C4-2B (cell line): ENCODE measurements around the gene OTOG.
A peak's percentile ranks its signal among the peaks of the same experiment; 100 is the strongest.

Experiments used
- H3K27ac ChIP-seq: fragments of 450-650 bp; 2 replicates; pipeline ENCODE4 v1.5.1; 2017
- ZFX ChIP-seq: fragments of 450-650 bp; IDR thresholded peaks from 2 replicates; pipeline ENCODE4 v1.6.1; 2017
- TF ChIP-seq, protein P1 (sequence below): fragments of 450-650 bp; conservative IDR thresholded peaks from 2 replicates; pipeline ENCODE4 v1.5.1; 2017; ENCODE audit warnings: mild to moderate bottlenecking

Gene OTOG

DNA sequence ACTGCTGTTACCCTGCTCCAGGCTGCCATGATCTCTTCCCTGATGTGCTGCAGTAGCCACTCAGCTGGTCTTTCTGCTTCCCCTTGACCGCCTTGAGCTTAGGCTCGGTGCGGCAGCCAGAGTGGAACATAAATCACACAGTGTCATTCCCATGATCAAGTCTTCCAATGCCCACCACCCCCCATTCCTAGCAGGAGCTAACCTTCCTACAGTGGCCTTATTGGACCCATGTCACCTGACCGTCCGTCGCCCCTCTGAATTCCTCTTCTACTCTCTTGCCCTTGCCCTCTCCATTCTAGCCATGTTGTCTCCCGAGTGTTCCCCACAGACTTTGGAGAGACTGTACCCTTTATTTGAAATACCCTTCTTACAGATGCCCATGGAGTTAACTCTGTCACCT is 43.4 kb downstream of the OTOG start:
- no peak overlapping the region for H3K27ac ChIP-seq
- TF ChIP-seq ZFX = no peak
- TF ChIP-seq, protein P1, sequence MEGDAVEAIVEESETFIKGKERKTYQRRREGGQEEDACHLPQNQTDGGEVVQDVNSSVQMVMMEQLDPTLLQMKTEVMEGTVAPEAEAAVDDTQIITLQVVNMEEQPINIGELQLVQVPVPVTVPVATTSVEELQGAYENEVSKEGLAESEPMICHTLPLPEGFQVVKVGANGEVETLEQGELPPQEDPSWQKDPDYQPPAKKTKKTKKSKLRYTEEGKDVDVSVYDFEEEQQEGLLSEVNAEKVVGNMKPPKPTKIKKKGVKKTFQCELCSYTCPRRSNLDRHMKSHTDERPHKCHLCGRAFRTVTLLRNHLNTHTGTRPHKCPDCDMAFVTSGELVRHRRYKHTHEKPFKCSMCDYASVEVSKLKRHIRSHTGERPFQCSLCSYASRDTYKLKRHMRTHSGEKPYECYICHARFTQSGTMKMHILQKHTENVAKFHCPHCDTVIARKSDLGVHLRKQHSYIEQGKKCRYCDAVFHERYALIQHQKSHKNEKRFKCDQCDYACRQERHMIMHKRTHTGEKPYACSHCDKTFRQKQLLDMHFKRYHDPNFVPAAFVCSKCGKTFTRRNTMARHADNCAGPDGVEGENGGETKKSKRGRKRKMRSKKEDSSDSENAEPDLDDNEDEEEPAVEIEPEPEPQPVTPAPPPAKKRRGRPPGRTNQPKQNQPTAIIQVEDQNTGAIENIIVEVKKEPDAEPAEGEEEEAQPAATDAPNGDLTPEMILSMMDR = no peak

DNA sequence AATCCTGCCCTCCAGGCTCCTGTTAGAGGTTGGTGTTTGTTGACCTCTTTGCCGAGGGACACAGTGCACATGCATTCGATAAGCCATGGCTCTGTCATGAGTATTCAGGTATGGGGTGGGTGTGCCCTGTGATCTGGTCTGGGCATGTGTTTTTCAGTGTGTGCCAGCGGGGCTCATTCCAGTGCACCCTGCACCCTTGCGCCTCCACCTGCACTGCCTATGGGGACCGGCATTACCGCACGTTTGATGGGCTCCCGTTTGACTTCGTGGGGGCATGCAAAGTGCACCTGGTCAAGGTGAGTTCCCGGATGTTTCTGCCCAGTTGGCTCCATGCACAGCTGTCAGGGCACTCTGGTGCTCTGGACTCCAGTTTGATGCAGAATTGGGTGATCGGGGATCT is 44.2 kb downstream of the OTOG start:
- no peak overlapping the region for H3K27ac ChIP-seq
- TF ChIP-seq, protein P1 = no peak
- no peak for TF ChIP-seq ZFX

DNA sequence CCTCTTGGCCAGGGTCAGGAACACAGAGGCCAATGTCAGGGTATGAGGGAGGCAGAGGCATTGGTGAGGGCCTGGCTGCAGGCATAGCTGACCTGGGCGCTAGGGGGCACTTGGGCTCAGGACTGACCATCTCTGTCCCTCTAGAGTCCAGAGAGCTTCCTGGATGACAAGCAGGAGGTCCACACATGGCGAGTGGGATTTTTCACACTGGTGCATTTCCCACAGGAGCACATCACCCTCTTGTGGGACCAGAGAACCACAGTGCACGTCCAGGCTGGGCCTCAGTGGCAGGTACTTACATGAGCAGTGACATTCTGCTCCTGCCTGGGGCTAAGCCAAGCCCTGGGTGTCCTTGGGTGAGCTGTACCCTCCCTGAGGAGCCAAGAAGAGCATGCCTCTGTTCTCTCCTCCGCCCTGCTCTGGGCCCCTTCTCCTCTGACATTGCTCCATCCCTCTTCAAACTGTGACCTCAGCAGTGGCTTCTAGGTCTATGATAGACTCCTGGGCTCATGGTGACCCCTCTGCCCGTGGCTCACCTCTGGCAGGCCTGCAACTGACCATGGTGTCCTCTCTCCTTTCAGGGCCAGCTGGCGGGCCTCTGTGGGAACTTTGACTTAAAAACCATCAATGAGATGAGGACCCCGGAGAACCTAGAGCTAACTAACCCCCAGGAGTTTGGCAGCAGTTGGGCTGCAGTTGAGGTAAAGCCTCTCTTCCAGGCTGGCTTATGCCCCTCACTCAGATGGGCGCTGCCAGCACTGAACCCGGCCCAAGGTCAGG is 46.6 kb downstream of the OTOG start:
- TF ChIP-seq, protein P1 = peak; percentile 21; the same call in 1 of the 2 replicates
- no peak for TF ChIP-seq ZFX
- no peak overlapping the region for H3K27ac ChIP-seq

DNA sequence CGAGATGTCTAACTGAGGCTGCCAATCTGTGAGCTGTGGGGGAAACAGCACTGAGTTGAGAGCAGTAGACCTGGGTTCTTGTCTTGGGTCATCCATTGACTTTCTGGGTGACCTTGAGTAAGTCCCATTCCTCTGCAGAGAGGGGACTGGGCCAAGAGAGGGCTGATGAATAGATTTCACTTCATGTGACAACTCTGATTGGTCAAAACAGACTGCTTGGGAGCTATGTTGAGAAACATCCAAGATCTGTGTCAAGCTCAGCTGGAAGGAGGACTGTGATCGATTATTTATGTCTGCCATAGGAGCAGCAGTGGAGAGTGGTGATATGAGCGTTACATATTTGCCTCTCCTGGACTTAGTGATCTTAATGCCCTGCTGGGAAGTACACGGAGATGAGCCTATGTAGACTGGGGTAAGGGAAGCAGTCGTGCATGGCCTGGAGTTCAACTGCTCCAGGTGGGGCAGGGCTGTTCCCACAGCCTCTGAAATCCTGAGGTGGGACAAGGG is 47.7 kb downstream of the OTOG start:
- no peak overlapping the region for H3K27ac ChIP-seq
- TF ChIP-seq ZFX = no peak
- TF ChIP-seq, protein P1 = no peak

DNA sequence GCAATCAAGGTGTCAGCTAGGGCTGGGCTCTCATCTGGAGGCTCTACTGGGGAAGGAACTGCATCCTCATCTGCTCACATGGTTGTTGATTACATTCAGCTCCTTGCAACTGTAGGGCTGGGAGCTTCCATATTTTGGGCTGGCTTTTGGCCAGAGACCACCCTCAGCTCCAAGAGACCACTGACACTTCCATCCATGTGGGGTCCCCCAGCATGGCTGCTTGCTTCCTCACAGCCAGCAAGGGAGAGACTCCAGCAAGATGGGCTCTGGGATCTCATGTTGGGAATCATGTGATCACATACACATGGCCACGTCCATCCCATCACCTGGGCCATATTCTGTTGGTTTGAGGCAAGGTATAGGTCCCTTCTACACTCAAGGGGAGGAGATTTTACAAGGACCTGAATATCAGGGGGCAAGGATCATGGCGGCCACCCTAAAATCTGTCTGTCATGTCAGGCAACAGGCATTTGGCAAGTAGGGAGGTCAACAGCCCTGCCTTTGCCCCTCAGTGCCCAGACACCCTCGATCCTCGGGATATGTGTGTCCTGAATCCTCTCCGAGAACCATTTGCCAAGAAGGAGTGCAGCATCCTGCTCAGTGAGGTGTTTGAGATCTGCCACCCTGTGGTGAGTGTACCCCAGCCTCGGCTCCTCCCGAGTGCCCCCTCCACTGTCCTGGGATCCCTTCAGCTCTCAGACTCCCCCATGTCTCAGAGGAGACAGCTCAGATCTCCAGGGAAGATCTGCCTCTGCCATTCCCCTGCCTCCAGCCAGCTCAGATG is 48.7 kb downstream of the OTOG start:
- no peak overlapping the region for H3K27ac ChIP-seq
- TF ChIP-seq, protein P1 = no peak
- TF ChIP-seq ZFX = no peak

DNA sequence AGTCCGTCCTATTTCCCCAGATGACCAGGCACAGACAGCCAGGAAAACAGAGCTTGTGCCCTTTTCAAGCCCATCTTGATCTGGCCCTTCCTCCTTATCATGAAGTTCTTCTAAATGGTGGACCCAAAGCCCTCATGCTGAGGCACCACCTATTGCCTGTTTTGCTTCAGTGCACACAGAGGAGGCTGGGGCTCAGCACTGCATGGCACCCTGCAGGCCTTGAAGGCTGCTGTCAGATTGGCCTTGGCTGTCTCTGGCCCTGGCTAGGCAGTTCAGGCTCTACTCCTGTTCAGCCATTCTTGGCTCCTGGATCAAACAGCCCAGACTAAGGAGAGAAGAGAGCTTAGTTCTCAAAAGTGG is 49.2 kb downstream of the OTOG start:
- TF ChIP-seq, protein P1 = no peak
- no peak for TF ChIP-seq ZFX
- no peak overlapping the region for H3K27ac ChIP-seq

DNA sequence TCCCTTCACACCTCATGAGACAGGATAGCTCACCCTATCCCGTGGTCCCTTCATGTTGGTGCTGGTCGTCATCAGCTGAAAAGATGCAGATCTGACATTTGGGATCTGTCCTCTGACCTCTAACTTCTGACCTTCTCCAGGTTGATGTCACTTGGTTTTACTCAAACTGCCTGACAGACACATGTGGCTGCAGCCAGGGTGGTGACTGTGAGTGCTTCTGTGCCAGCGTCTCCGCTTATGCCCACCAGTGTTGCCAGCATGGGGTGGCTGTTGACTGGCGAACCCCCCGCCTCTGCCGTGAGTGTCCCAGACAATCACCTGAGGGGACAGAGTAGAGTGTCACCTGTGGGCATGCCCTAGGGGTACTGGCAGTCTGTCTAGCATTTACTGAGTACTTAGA is 49.7 kb downstream of the OTOG start:
- H3K27ac ChIP-seq = no peak overlapping the region
- no peak for TF ChIP-seq ZFX
- TF ChIP-seq, protein P1 = no peak
